K562 (cell line): ENCODE measurements around the gene ANKRD12. TPM values are rescaled to one million over a fixed set of nuclear protein-coding genes. Genes with fewer than 3 reads are reported as not detected.

Experiments
- BACH1 ChIP-seq: fragments of 200-800 bp; sonication (Bioruptor generic); IDR thresholded peaks from 2 replicates; pipeline ENCODE4 v1.6.1; 2016; ENCODE audit warnings: missing genetic modification characterization, missing compliant biosample characterization
- CAMTA2 ChIP-seq: fragments of 250-450 bp; sonication (Bioruptor Pico); conservative IDR thresholded peaks from 2 replicates; pipeline ENCODE4 v1.5.1; 2022
- MTA2 ChIP-seq: fragments of 450-650 bp; IDR thresholded peaks from 2 replicates; pipeline ENCODE4 v1.6.1; 2016; ENCODE audit warnings: low read depth
- NCOA2 ChIP-seq, 2 experiments: fragments of 450-650 bp; IDR thresholded peaks; 2 replicates each; pipeline ENCODE4 v1.6.1; 2018; ENCODE audit warnings: mild to moderate bottlenecking in 2 of 2, moderate library complexity in 1 of 2; ENCODE audit not compliant: partially characterized antibody in 2 of 2
- NR2C1 ChIP-seq, 2 experiments: fragments of 450-650 bp; IDR thresholded peaks; 2 replicates each; pipeline ENCODE4 v1.6.1; 2017; ENCODE audit warnings: mild to moderate bottlenecking in 2 of 2, antibody characterized with exemption in 1 of 2, inconsistent platforms in 1 of 2, missing compliant biosample characterization in 1 of 2, missing genetic modification characterization in 1 of 2
- TAF15 ChIP-seq: fragments of 200-400 bp; formaldehyde crosslinking; IDR thresholded peaks from 2 replicates; pipeline ENCODE4 v1.6.1; 2017; ENCODE audit warnings: mild to moderate bottlenecking, low read depth, low read length, moderate library complexity
- ZNF77 ChIP-seq: fragments of 250-450 bp; sonication (Bioruptor Pico); IDR thresholded peaks from 2 replicates; pipeline ENCODE4 v1.5.0; 2020
- polyA plus RNA-seq, 8 experiments: library from polyadenylated mRNA; depleted of rRNA in 4 of 8; stranded (reverse) in 5 of 8; unstranded in 3 of 8; fragments of >200 nt; fragmentation: Nextera tagmentation in 2 of 8; fragmentation: Illumina TruSeq in 1 of 8; extraction: Ambion mirVana in 2 of 8; extraction: Trizol in 1 of 8; gene quantifications; 2 replicates each; pipeline versions ENCODE4 v1.2.1 to v1.2.3, GENCODE V29; 2011 to 2014; ENCODE audit warnings: inconsistent platforms in 1 of 8, missing spikeins in 1 of 8
- total RNA-seq, 7 experiments: library from RNA; depleted of rRNA in 6 of 7; stranded (reverse); fragments of >200 nt in 6 of 7; fragmentation: Illumina TruSeq in 2 of 7; extraction: Trizol in 2 of 7; gene quantifications; 2 replicates each; pipeline versions ENCODE4 v1.2.1 to v1.2.3, GENCODE V29; 2011 to 2021; ENCODE audit warnings: low replicate concordance in 1 of 7
- TF ChIP-seq, protein P1 (sequence below): sonication (generic); IDR thresholded peaks from 2 replicates; pipeline ENCODE4 v1.6.1; 2016
- TF ChIP-seq, protein P2 (sequence below), 2 experiments: fragments of 450-650 bp; IDR thresholded peaks; 2 replicates each; pipeline ENCODE4 v1.6.1; 2018; ENCODE audit warnings: mild to moderate bottlenecking in 2 of 2, low read depth in 1 of 2; ENCODE audit not compliant: partially characterized antibody in 2 of 2

Gene ANKRD12
- total and polyA plus RNA-seq, 9 of the 15 experiments (the other 6 are each of a cell fraction or from before 2014, with no cell fraction given): 6.6 to 28.2 (median 16.0) TPM

DNA sequence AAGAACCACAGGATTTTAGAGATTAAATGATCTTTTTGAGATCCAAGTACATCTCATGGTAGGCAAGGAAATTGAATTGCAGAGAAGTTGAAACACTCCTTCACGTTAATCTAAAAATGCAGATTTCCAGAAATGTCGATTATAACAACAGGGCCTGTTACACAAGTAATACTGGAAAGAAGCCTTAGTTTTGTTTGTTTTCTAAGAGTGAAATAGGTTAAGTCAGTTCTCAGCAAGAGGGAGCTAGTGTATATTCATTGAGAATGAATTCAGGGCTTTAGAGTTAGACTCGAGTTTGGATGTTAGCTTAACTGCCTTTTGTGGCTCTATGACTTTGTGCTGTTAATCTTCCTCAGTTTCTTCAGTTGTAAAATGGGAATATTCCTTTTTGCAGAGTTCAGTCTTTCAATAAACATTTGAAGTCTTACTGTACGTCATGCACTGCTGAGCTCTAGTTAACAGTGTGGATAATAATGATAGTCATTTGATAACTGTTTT lies 33.2 kb upstream of the ANKRD12 start (continued):
- TF ChIP-seq, protein P1, sequence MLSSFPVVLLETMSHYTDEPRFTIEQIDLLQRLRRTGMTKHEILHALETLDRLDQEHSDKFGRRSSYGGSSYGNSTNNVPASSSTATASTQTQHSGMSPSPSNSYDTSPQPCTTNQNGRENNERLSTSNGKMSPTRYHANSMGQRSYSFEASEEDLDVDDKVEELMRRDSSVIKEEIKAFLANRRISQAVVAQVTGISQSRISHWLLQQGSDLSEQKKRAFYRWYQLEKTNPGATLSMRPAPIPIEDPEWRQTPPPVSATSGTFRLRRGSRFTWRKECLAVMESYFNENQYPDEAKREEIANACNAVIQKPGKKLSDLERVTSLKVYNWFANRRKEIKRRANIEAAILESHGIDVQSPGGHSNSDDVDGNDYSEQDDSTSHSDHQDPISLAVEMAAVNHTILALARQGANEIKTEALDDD: peak; percentile 71; the same call in 1 of the 2 replicates
- TF ChIP-seq TAF15: no peak
- no peak for TF ChIP-seq CAMTA2
- TF ChIP-seq, protein P2, sequence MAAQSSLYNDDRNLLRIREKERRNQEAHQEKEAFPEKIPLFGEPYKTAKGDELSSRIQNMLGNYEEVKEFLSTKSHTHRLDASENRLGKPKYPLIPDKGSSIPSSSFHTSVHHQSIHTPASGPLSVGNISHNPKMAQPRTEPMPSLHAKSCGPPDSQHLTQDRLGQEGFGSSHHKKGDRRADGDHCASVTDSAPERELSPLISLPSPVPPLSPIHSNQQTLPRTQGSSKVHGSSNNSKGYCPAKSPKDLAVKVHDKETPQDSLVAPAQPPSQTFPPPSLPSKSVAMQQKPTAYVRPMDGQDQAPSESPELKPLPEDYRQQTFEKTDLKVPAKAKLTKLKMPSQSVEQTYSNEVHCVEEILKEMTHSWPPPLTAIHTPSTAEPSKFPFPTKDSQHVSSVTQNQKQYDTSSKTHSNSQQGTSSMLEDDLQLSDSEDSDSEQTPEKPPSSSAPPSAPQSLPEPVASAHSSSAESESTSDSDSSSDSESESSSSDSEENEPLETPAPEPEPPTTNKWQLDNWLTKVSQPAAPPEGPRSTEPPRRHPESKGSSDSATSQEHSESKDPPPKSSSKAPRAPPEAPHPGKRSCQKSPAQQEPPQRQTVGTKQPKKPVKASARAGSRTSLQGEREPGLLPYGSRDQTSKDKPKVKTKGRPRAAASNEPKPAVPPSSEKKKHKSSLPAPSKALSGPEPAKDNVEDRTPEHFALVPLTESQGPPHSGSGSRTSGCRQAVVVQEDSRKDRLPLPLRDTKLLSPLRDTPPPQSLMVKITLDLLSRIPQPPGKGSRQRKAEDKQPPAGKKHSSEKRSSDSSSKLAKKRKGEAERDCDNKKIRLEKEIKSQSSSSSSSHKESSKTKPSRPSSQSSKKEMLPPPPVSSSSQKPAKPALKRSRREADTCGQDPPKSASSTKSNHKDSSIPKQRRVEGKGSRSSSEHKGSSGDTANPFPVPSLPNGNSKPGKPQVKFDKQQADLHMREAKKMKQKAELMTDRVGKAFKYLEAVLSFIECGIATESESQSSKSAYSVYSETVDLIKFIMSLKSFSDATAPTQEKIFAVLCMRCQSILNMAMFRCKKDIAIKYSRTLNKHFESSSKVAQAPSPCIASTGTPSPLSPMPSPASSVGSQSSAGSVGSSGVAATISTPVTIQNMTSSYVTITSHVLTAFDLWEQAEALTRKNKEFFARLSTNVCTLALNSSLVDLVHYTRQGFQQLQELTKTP (IDR thresholded peaks at IDR 0.05; ENCODE audit: low read depth in 1 of 2, partially characterized antibody in 2 of 2): peak; percentile 21 to 33
- no peak for TF ChIP-seq BACH1 (tag)
- TF ChIP-seq MTA2: no peak
- TF ChIP-seq ZNF77 (CRISPR knock-in tag): 0 out of 2 replicates have a peak, but pooled peaks have one; percentile 22
- TF ChIP-seq NCOA2 (IDR thresholded peaks at IDR 0.05; ENCODE audit: partially characterized antibody in 2 of 2): no peak
- TF ChIP-seq NR2C1 (IDR thresholded peaks at IDR 0.05): no peak
- TF ChIP-seq NR2C1 (tag; IDR thresholded peaks at IDR 0.05): no peak
